Motor neuron (in vitro differentiated cells): Measurements from ENCODE around the gene CYB561D2. TPM values are rescaled to one million over a fixed set of nuclear protein-coding genes. Genes with fewer than 3 reads are reported as not detected.

Experiments used
- ATAC-seq, 8 experiments: fragments of 200-7000 bp; cut with Tn5 transposase; replicated peaks in 6 of 8; 2 replicates each; pipeline ENCODE4 v1.8.0; 2021; ENCODE audit warnings: mild to moderate bottlenecking in 8 of 8, moderate library complexity in 8 of 8
- H3K27ac ChIP-seq, 2 donors: fragments of 250-450 bp; sonication (Bioruptor Pico); 2 replicates each; pipeline ENCODE4 v1.9.0; 2021; ENCODE audit warnings: antibody characterized with exemption in 2 of 2, mild to moderate bottlenecking in 2 of 2, moderate library complexity in 1 of 2
- H3K4me1 ChIP-seq, 2 donors: fragments of 250-450 bp; sonication (Bioruptor Pico); replicated peaks in 1 of 2; 2 replicates each; pipeline ENCODE4 v1.6.1; 2021; ENCODE audit warnings: antibody characterized with exemption in 2 of 2, mild to moderate bottlenecking in 2 of 2, moderate library complexity in 1 of 2
- H3K4me3 ChIP-seq, 5 donors: fragments of 250-450 bp; sonication (Bioruptor Pico); 2 replicates each; pipeline ENCODE4 v1.9.0; 2021; ENCODE audit warnings: antibody characterized with exemption in 5 of 5, mild to moderate bottlenecking in 5 of 5, moderate library complexity in 4 of 5
- WGBS, 10 experiments: fragments of 450-650 bp; shearing (Covaris generic); methylation state at CpG; one replicate each; pipeline ENCODE4 v1.0.0; 2022; 5-methylcytosine and 5-hydroxymethylcytosine counted together
- in situ Hi-C, 9 experiments: fragments of 400-800 bp; cut with MboI; loops; one replicate each; pipeline ENCODE4 v1.15.0; 2021; ENCODE audit warnings: low sequenced_read_pairs in 9 of 9, low pct_unique_long_range_greater_than_20kb in 2 of 9; ENCODE audit not compliant: unreplicated experiment in 9 of 9
- total RNA-seq, 8 experiments: library from RNA; unstranded; fragments of 300-600 nt; gene quantifications; 2 replicates each; pipeline versions ENCODE4 v1.2.3 to v1.2.4, GENCODE V29; 2022

The CYB561D2 gene
- total RNA-seq, 8 experiments from 2014 or later, result 12.7 to 28.7 (median 19.0) TPM

DNA sequence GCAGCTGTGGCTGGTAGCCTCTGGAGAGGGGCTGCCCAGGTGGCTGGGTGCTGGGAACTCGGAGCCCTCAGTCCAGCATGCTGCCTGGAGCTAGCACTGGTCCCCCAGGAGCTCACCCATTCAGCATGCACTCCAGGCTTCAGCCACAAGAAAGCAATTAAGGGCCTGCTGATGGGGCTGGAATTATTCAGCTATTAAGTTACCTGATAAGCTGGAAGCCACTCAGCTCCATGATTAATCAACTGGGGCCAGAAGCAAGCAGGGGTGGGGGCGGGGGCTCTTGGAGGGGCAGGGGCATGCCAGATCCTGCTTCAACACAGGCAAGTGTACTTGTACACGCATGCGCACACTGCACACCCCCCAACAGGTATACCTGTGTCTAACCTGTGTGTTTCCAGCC is 30.7 kb downstream of the CYB561D2 start:
- ATAC-seq, result peak in 5 of 8 experiments; percentile 17 to 38 (median 19)
- WGBS, 10 experiments, result no CpG with 5 or more reads among the region's 4 CpGs
- H3K4me3 ChIP-seq, result no peak overlapping the region
- peak overlapping the region in 1 of 2 donors; percentile 18 for H3K27ac ChIP-seq
- peaks cover 30 to 46% of the 10 kb centered on the region in 2 donors for H3K4me1 ChIP-seq
- in situ Hi-C loops, result no loop called here

DNA sequence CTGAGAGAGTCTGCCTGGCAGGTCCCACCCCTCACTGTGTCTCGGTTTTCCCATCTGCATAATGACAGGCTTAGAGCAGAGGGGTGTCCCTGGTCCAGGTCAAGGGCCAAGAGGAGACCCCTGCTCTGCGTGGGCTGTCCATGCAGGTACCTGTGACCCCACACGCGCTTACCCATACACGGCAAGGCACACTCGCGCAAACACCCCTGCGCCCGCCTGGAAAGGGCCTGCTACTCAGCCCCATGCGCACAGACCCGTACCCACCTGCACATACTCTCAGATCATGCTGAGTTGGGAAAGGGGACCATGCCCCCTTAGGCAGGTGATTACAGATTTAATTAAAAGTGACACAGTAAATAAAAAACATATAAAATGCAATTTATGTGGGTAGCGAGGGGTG is 32.1 kb downstream of the CYB561D2 start:
- no peak overlapping the region for H3K27ac ChIP-seq
- WGBS, 10 experiments, result 40 to 97% (median 76%) methylated on average over 1 to 9 of the region's 12 CpGs; no CpG with 5 or more reads in 5 of the 10 experiments
- in situ Hi-C loops, result no loop called here
- peaks cover 30 to 44% of the 10 kb centered on the region in 2 donors for H3K4me1 ChIP-seq
- no peak overlapping the region for H3K4me3 ChIP-seq
- peak in 4 of 8 experiments; percentile 7 to 30 (median 13) for ATAC-seq

DNA sequence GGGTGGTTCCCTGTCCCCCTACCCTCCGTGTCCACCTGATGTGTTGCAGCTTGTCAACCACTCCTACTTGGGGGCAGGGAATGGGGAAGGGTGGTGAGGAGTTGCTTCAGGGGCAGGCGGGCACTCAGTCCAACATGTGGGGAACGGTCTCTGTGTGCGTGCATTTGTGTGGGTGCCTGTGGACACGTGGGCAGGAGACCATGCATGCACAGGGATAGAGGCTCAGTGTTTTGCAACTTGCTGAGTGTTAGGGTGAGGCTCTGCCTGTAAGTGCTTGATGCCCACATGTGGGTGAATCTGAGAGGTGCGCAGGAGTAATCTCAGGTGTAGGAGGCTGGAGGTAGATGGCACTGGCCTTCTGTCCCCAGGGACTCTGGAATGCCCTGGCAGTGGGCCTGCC is 33.1 kb downstream of the CYB561D2 start:
- 80 to 100% (median 100%) methylated on average over 1 to 2 of the region's 6 CpGs; no CpG with 5 or more reads in 7 of the 10 experiments for whole genome bisulfite sequencing, 10 experiments

DNA sequence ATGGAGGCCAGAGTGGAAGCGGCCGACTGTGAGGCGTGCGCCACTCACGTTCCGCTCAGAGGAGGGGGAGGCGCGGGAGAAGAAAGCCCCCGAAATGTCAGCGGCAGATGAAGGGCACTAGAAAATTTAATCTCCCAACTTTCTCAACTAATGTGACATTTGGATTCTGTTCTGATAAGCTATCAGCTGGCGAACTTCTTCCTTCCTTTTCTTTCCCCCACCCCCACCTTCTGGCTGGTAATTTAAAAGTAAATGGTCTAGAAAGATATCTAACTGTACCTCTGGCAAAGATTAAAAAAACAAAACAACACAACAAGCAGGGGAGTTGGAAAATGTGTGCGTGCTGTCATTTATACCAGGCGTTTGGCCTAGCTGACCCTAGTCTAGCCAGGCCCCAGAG is 35.1 kb downstream of the CYB561D2 start:
- 40 to 100% (median 88%) methylated on average over 1 to 11 of the region's 13 CpGs; no CpG with 5 or more reads in 4 of the 10 experiments for WGBS, 10 experiments

More for the DNA sequence above, 33.1 kb downstream of the CYB561D2 start:
- H3K4me3 ChIP-seq, result no peak overlapping the region
- no peak overlapping the region for H3K27ac ChIP-seq
- H3K4me1 ChIP-seq, result peaks cover 37 to 54% of the 10 kb centered on the region in 2 donors
- no peak for ATAC-seq
- in situ Hi-C loops, result no loop called here

DNA sequence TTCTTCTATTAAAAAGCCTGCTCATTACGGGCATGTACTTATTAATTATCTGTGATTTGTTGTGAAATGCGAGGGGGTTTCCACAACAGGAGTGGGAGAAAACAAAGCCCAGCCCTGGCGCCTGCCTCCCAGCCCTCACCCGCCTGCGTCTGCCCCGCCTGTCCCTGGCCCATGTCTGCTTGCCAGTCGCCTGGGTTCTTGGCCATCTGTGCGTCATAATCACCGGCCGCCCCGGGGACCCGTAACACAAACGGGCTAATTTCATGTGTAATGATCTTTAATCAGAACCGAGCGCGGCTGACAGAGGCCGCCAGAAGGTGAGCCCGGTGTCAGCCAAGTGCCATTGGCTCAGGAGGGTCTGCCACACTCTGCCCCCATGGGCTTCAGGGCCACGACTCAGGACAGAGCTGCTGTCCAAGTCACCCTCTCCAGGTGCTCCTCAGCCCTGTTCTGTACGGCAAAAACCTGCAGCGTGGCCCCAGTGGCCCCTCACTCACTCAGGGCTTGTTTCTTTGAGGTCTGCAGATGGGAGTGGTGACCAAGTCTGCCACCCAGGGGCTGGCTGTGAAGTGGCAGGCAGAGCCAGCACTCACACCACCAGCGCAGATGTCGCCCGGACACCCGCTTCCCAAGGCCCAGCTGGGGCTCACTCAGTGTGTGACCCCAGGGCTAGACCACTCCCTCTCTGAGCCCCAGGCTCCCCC is 37.5 kb downstream of the CYB561D2 start:
- peak; percentile 19 to 83 (median 78) for ATAC-seq
- Histone ChIP-seq H3K27ac (no peak overlapping the region), H3K4me3 (no peak overlapping the region), H3K4me1 (peaks cover 7 to 26% of the 10 kb centered on the region in 2 donors)
- in situ Hi-C loops, result no loop called here
- WGBS, 10 experiments, result 4 to 84% (median 47%) methylated on average over 3 to 13 of the region's 25 CpGs; no CpG with 5 or more reads in 3 of the 10 experiments

More for the DNA sequence above, 35.1 kb downstream of the CYB561D2 start:
- peaks cover 27 to 48% of the 10 kb centered on the region in 2 donors for H3K4me1 ChIP-seq
- H3K4me3 ChIP-seq, result no peak overlapping the region
- no peak overlapping the region for H3K27ac ChIP-seq
- ATAC-seq, result no peak
- in situ Hi-C loops, result no loop called here

DNA sequence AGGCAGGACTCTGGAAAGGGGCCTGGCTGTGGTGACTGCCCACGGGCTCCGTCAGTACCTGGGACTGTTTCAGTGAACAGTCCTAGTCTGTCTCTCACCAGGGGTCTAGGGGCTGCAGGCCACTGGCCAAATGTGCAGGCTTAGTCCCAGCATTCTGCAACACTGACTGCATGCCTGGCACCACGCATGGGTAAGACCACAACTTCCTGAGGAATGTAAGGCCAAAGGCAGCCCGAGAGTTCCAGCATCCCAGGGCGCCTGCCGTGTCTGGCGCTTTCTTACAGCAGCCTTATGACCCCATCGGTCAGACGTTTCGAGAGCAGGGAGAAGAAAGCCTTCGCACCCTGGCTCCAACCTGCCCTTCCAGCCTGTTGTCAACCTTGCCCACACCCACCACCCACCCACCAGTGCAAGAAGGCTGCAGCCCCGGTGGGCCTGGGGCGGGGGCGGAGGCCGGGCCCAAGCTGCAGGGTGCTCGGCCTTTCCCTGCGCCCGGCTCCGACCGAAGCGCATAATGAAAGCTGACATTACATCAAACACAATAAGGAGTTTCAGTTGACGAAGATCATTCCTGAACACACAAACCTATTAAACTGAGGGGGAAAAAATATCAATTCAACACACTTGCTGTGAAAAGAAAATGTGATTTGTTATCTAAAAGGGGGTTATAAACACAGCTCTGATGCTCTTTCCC is 38.2 kb downstream of the CYB561D2 start:
- 60 to 72% (median 61%) methylated on average over 1 to 11 of the region's 22 CpGs; no CpG with 5 or more reads in 7 of the 10 experiments for WGBS, 10 experiments
- Histone ChIP-seq H3K27ac (no peak overlapping the region), H3K4me3 (no peak overlapping the region), H3K4me1 (peaks cover 7 to 26% of the 10 kb centered on the region in 2 donors)
- ATAC-seq, result peak in 4 of 8 experiments; percentile 4 to 46 (median 20)
- in situ Hi-C loops, result no loop called here

DNA sequence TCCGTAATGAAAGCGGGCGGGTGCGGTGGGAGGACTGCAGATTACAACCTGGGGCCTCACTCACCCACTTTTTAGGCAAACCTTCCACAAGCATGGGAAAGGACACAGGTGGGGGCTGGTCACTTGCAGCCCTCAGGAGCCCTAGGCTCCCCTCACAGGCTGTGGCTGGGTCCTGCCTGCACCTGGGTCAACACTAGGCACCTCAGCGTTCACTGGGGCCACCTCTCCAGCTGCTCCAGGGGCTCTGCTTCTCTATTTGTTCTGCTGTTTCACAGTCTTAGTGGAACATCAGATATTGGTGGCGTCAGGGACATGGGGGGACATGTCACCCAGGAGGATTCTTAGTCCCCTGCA is 38.7 kb downstream of the CYB561D2 start:
- Histone ChIP-seq H3K4me3 (no peak overlapping the region), H3K27ac (no peak overlapping the region), H3K4me1 (peaks cover 7 to 26% of the 10 kb centered on the region in 2 donors)
- 100% methylated on average over 1 to 2 of the region's 6 CpGs; no CpG with 5 or more reads in 8 of the 10 experiments for WGBS, 10 experiments
- in situ Hi-C loops, result no loop called here
- ATAC-seq, result no peak

DNA sequence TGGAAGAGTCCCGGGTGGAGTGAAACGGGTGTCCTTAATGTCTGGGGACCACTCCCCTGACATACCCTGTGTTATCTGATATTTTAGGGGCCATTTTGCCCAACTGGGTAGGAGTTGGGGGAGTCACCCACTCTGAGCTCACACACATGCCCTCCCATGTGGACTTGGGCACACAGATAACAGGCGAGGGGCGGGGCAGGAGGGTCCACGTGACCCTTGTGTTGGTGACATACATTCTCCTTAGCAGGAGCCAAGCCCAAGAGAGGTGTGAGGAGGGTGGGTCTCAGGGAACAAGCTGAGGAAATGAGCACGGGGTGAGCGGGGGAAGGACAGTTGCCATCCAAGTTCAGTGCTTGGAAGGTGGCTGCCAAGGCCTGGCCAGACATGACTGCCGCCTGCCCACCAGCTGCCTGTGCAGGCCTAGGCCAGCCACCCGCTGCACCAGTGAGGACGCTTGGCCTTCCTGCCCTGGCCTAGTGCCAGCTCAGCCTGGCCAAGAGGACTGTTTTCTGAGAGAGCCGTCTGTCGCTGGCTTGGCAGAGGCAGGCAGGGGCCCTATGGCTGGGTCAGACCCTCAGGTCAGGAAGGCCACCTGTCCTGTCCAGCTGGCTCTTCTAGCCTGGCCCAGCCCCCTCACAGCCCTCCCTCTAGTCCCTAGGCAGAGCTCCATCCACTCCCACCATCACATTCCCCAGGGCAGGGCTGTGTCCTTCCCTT is 40.0 kb downstream of the CYB561D2 start:
- peaks cover 7 to 26% of the 10 kb centered on the region in 2 donors for H3K4me1 ChIP-seq
- WGBS, 10 experiments, result 40 to 100% (median 97%) methylated on average over 1 to 3 of the region's 12 CpGs; no CpG with 5 or more reads in 6 of the 10 experiments
- H3K27ac ChIP-seq, result no peak overlapping the region
- peak in 1 of 8 experiments; percentile 23 for ATAC-seq
- in situ Hi-C loops, result no loop called here
- H3K4me3 ChIP-seq, result no peak overlapping the region

DNA sequence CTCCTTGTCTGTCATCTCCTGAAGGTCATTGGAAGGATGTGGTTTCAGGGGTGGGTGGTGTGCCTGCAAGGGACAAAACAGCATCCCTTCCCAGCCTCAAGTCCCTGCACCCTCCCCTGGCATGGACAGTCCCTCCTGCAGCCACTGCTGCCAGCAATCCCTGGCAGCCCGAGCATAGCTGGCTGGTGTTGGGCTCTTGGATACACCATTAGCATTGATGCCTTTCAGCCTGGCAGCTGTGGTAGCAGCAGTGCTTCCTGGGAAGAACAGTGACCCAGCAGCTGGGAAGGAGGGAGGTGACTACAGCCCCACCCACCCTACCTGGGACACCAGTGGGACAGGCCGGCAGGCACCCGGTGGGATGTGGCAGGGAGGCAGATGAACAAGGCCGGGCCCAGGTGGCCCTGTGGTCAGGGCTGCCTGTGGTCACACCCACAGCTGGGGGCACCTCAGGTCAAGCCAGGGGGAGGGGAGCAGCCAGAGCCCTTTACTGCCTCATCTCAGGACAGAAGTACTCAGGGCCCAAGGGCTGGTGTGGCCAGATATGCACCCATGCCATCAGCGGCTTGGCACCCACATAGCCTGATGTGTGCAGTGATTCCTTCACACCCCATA is 41.5 kb downstream of the CYB561D2 start:
- no peak overlapping the region for H3K27ac ChIP-seq
- in situ Hi-C loops, result no loop called here
- peaks cover 8 to 30% of the 10 kb centered on the region in 2 donors for H3K4me1 ChIP-seq
- 33 to 87% (median 73%) methylated on average over 1 to 4 of the region's 5 CpGs; no CpG with 5 or more reads in 6 of the 10 experiments for WGBS, 10 experiments
- H3K4me3 ChIP-seq, result no peak overlapping the region
- ATAC-seq, result no peak

DNA sequence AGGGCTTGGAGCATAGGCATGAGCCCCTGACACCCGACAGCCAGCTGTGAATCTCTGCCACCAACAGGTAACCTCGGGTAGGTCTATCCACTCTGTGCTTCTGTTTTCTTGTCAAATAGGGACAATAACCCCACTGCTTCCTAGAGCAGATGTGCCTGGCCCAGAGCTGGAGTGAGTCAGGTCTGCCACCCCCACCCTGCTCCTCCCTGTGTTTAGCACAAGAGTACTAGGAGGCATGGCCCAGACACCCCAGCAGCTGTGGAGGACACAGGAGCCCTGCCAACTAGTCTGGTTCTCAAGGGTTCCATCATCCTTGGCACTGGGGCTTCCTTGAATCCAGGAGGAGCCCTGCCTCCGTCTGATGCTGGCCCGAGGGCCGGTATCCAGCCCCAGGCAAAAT is 42.4 kb downstream of the CYB561D2 start:
- Histone ChIP-seq H3K4me1 (peaks cover 8 to 27% of the 10 kb centered on the region in 2 donors), H3K4me3 (no peak overlapping the region), H3K27ac (no peak overlapping the region)
- ATAC-seq, result peak in 2 of 8 experiments; percentile 66 to 74
- in situ Hi-C loops, result no loop called here
- 60 to 90% (median 68%) methylated on average over 1 to 5 of the region's 5 CpGs; no CpG with 5 or more reads in 6 of the 10 experiments for WGBS, 10 experiments

DNA sequence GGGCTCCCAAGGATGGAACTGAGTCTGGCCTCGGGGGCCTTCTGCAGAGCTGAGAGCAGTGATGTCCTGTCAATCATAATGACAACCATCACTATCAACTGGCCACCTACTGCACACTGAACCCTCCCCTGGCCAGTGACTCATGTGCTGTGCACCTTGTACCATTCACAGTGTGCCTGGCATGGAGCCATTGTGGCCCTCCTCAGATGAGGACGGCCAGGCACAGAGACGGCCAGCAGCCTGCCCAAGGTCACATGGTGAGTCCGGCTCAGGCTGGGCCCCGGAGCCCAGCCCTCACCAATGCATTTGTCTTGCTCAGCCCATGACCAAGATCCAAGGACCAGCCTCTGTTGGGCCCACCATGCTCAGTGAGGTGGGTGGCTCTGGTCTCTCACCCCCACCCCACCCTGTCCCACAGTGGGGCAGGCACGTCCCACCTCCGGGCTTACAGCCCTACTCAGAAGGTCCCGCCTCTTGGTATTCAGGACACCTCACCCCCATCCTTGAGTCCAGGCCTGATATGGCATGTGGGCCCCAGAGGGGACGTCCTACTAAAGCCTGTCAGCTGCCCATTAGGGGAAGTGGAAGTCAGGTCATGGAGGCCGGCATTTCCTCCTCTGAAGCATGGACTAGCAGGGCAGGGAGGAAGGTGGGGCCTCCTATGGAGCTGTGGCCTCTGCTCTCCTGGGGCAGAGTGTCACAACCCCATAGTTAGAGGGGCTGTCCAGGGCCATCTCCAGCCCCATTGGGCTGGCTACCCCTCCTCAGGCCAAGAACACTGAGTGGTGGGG is 44.6 kb downstream of the CYB561D2 start:
- Histone ChIP-seq H3K4me3 (no peak overlapping the region), H3K4me1 (peaks cover 6 to 19% of the 10 kb centered on the region in 2 donors), H3K27ac (no peak overlapping the region)
- 67 to 100% (median 83%) methylated on average over 1 to 3 of the region's 10 CpGs; no CpG with 5 or more reads in 6 of the 10 experiments for WGBS, 10 experiments
- ATAC-seq, result no peak
- in situ Hi-C loops, result no loop called here

DNA sequence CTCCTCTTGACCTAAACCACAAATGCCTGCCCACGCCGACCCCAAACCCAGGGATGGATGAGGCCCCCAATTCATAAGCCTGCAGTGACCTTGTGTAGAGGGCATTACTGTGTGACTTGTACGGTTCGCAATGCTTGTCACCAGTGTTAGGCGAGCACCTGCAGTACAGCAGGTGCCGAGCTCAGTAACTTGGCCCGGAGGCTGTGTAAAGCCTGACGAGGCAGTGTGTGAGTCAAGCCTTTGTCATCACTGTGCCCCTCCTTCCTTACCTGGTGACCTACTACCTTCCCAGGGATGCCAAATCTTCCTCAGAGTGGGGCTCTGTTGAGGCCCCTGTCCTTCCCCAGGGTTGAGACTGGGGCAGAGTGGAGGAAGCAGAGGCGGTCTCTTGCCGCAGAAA is 45.8 kb downstream of the CYB561D2 start:
- ATAC-seq, result no peak
- Histone ChIP-seq H3K27ac (no peak overlapping the region), H3K4me3 (no peak overlapping the region), H3K4me1 (peaks cover 6 to 19% of the 10 kb centered on the region in 2 donors)
- 78 to 100% (median 96%) methylated on average over 1 to 6 of the region's 10 CpGs; no CpG with 5 or more reads in 6 of the 10 experiments for WGBS, 10 experiments
- in situ Hi-C loops, result no loop called here
